GM18868 (cell line): ENCODE measurements around the gene RBM3.

Experiments
- ATAC-seq: cut with Tn5 transposase; IDR thresholded peaks from one replicate; pipeline ENCODE4 v1.9.1; 2021; ENCODE audit warnings: mild to moderate bottlenecking, moderate library complexity; ENCODE audit not compliant: unreplicated experiment

RBM3 gene

DNA sequence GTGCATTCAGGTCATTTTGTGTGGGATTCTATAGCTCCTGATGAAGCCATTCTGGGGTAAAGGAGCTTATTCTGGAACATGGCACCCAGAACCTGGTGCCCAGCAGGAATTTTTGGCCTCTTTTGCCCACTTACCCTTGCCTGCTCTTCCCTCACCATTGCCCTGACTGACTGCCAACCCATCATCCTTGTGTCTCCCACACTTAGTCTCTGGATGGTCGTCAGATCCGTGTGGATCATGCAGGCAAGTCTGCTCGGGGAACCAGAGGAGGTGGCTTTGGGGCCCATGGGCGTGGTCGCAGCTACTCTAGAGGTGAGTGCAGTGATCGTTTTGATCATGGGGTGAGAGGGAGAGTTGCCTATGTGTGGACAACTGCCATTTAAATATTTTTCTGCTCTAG is 1.8 kb downstream of the RBM3 start:
- ATAC-seq: no peak

DNA sequence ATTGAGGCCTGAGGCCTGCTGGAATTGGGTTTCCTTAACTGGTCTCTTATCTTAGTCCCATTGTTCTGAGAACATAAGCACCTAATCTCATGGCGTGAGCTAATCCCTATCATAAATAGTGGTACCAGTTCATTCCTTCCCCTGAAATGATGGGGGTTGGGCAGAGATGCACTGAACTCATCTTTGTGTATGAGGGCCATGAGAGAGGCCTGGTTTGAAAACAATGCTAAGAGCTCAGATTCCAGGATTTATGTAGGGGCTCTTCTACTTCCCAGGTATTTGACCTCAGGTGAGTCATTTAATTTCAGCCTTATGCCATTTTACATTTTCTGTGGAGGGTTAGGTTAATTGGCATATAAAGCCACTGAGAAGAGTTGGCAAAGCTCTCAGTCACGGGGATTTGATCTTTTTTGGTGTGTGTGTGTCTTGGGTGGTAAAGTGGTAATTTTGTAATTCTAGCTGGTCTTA is 4.4 kb downstream of the RBM3 start:
- ATAC-seq: no peak

DNA sequence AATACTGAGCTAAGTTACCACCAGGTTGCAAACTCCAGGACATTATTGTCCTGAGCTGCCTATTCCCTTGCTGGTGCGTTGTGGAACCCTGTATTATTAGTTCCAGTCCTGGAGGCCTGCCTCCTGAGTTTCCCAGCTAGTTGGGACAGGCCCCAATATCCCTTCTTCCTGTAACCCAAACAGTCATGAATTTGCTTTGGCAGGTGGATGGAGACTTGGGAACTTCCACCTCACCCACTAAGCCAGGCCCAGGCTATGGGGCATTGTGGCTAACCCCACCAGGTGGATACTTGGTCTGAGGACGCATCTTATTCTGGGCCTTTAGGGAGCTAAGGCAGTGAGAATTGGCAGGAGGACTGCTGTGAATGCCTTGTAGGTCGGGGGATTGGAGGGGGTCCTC is 5.0 kb downstream of the RBM3 start:
- no peak for ATAC-seq

DNA sequence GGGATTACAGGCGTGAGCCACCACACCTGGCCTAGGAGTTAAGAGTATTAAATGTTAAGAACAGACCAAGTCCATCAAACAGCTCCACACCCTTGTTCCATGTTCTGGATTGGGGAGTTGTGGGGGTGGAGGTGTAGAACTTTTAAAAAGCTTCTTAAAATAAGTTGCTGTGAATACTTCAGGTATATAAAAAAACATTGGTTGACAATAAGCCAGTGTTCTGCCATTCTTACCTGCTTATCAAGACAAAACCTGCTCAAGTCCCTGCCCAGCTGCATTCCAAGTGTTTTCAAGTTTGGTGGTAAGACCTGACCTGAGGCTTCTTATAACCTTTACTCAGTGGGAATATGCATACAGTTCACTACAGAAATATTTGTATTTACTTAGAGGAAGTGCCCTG is 6.4 kb downstream of the RBM3 start:
- ATAC-seq: no peak

DNA sequence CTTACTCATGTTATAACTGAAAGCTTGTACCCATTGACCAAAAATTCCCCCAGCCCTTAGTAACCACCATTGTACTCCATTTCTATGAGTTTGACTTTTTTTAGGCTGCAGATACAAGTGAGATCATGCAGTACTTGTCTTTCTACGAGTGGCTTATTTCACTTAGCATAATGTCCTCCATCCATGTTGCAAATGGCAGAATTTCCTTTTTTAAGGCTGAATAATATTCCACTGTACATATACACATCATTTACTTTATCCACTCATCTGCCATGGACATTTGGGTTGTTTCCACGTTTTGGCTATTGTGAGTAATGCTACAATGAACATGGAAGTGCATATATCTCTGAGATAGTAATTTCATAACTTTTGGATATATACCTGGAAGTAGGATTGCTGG is 10.4 kb downstream of the RBM3 start:
- ATAC-seq: no peak

DNA sequence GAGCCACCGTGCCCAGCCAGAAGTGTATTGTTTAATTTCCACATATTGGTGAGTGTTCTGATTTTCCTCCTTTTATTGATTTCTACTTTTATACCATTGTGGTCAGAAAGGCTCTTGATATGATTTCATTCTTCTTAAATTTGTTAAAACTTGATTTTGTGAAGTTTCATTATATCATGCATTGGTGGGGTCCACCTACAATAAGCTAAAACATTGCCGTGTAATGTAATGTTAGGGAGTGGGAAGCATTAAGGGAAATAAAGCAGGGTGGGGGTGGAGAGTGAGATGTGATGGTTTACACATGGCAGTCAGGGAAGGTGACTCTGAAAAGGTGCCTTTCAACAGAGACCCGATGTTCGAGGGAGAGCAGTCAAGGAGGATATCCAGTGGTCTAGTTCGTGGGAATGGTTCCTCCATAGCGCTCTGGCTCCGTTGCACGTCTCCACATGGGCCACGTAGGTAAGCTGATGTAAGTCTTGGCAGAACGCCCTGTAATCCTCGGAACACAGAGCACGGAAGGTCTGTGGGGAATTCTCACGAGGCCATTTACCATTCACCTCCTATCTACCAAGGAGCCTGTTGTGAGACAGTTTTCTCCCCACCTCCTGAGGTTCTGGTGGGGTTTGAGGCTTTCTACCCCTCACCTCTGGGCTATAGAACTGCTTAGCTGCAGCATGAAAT is 15.3 kb downstream of the RBM3 start:
- ATAC-seq: no peak

DNA sequence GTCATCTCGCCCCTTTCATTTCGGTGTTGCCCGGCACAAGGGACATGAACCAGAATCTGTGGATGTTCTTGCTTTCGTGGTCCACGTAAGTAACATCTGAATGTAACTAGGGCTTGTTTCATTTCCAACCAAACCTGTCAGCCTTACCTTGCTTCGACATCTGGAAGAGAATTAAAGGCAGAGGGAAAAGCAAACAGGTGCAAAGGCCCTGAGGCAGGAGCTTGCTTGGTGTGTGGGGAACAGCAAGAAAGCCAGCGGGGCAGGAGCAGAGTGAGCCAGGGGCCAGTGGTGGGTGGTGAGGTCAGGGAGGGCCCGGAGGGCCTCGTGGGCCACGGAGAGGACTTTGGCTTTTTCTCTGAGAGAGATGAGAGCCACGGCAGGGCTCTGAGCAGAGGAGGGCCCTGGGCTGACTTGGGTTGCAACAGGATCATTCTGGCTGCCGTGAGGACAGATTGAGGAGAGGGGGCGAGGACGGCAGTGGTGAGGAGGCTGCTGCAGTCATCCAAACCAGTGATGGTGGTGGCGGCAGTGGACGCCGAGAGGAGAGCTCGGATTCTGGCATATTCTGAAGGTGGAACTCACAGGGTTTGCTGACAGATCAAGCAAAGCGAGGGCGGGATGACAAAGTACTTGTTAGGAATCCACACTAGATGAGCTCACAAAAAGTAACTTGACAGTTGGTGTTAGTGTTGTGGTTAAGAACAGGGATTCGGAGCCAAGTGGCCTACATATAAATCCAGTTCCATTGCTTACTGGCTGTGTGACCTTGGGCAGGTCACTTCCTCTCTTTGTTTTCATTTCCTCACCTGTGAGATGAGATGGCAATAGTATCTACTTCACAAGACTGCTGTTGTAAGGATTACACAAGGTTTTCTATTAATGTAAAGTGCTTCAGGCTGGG is 16.2 kb downstream of the RBM3 start:
- ATAC-seq: no peak

DNA sequence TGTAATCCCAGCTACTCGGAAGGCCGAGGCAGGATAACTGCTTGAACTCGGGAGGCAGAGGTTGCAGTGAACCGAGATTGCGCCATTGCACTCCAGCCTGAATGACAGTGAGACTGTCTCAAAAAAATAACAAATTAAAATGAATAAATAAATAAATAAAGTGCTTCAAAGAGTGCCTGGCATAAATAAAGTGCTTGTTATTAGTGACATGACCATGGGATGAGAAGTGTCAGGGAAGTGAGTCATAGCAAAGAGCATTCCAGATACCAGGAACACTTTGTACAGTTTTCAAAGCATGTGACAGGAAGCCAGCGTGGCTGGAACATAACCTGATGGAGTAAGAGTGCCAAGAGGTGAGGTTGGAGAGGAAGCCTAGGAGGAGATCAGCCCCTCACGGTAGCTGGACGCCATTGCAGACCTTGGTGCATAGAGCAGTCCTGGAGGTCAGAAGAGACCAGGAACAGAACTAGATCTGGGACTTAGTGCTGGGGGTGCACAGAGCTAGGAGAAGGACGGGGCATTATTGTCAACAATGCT is 17.0 kb downstream of the RBM3 start:
- ATAC-seq: no peak

DNA sequence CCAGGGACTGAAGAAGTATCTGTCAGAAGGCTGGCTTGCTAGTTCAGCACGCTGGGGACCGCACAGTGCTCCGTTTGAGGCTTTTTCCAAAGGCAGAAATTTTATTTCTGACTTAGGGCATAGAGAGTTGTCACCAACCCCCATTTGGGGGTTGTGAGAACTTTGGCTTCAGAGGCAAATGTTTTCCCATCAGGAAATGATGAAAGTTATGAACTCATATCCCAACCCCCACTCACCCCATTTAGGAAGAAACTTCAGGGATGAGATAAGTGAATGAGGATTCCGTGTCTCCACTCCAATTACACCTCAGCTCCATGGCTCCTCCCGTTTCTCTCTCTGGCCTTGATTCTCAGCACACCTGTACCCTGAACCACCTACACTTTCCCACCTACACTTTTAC is 18.7 kb downstream of the RBM3 start:
- no peak for ATAC-seq

DNA sequence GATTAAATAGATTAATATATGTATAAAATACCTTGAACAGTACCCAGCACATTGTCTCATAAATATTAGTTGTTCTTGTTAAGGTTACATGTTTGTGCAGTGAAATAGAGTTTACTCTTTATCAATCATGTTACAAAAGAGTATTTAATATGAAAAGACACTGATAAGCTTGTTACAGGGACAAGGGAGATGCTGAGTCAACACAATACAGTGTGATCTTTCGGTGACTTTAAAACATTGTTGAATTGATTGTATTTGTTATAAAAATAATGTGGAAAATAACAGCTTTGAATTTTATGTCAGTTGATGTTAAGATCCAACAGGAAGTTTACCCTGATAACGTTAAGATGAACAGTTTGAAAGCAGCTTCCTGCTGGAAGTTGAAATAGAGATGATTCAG is 21.6 kb downstream of the RBM3 start:
- ATAC-seq: no peak

DNA sequence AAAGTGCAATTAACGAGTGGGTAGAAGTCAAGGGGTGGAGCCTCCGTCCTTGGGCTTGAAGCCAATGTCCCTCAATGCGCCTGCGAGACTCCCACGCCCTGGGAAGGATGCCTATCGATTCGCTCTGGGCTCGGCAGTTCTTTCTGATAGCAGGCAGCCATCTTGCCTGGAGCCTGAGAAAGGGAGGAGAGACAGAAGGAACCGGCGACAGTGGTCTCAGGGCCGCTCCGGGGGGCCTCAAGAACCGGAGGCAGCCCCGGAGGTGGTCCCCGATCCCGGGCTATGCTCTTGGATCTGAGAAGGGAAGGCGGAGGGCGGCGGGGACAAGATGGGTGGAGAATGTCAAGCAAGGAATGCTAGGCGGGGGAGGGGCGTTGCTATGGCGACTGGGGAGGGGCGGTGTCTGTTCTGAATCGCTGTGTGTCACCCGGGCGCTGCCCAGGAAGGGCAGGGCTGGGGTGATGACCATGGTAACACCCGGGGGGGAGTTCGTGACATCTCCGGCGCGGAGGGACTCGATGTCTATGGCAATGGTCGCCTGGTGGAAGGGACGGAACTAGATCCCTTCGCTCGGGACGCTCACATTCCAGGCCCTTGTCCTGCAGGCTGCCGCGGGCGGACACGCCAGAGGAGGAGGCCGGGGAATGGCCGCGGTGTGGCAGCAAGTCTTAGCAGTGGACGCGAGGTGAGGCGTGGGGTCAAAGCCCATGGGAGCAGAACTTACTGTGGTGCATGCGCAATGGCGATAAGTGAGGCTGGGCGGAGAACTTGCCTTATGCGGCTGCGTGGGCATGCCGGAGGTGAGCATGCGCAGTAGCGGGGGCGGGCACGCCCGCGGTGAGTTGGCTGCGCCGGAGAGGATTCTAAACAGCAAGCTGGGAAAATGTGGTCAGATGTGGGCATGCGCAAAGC is 23.3 kb downstream of the RBM3 start, which contains the start of gene WDR13:
WDR13 (plus strand) TSS at position 140 of the 912 bp plus-strand sequence; CDS start at position 645, 505 bp downstream.
- ATAC-seq: peak; percentile 77

DNA sequence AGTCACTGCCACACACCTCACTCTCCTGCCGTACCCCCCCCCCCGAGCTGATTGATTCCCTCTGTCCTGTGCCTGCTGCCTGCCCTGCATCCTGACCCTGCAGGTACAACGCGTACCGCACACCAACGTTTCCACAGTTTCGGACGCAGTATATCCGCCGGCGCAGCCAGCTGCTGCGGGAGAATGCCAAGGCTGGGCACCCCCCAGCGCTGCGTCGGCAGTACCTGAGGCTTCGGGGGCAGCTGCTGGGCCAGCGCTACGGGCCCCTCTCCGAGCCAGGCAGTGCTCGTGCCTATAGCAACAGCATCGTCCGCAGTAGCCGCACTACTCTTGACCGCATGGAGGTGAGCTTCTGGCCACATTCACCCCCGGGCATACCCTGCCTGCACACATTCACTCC is 24.3 kb downstream of the RBM3 start:
- no peak for ATAC-seq

DNA sequence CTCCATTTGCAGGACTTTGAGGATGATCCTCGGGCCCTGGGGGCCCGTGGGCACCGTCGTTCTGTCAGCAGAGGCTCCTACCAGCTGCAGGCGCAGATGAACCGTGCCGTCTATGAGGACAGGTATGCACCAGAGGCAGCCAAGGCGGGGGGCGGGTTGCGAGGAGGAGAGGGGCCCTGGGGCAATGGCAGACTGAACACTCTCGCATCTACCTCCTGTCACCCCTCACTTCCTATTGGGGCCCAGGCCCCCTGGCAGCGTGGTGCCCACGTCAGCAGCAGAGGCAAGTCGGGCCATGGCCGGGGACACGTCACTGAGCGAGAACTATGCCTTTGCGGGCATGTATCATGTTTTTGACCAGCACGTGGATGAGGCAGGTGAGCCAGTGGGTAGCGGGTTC is 25.1 kb downstream of the RBM3 start:
- ATAC-seq: no peak

DNA sequence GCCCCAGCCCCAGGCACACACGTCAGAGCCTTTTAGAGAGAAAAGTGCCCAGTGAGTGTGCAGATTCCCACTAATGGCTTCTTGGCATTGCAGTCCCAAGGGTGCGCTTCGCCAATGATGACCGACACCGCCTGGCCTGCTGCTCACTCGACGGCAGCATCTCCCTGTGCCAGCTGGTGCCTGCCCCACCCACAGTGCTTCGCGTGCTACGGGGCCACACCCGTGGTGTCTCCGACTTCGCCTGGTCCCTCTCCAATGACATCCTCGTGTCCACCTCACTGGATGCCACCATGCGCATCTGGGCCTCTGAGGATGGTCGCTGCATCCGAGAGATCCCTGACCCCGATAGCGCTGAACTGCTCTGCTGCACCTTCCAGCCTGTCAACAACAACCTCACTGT is 25.9 kb downstream of the RBM3 start:
- ATAC-seq: no peak

DNA sequence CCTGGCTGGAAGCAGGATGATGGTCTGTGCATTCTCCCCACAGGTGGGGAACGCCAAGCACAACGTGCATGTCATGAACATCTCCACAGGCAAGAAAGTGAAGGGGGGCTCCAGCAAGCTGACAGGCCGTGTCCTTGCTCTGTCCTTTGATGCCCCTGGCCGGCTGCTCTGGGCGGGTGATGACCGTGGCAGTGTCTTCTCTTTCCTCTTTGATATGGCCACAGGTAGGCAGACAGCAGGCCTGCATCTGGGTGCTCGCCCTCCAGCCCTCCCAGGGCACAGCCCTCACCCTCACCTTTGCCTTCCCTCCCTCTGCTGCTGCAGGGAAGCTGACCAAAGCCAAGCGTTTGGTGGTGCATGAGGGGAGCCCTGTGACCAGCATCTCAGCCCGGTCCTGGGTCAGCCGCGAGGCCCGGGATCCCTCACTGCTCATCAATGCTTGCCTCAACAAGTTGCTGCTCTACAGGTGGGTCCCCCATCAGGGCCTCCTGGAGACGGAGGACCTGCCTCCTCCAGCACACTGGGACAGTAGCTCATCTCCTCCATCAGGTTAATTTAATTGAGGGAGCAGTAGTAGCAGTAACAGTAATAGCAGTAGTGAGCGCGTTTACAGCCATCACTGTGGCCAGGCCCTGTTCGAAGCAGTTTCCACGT is 27.6 kb downstream of the RBM3 start:
- ATAC-seq: no peak

DNA sequence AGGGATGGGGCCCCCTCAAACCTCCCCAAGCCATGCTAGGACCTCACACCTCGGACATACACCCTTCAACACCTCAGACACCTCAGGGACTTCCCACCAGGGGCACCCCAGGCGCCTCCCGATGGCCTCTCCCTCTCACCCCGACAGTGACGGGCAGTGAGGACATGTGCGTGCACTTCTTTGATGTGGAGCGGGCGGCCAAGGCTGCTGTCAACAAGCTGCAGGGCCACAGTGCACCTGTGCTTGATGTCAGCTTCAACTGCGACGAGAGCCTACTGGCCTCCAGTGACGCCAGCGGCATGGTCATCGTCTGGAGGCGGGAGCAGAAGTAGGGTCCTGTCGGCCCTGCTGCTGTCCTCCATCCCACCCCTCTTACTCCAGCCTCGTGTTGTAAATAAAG is 30.4 kb downstream of the RBM3 start:
- no peak for ATAC-seq

DNA sequence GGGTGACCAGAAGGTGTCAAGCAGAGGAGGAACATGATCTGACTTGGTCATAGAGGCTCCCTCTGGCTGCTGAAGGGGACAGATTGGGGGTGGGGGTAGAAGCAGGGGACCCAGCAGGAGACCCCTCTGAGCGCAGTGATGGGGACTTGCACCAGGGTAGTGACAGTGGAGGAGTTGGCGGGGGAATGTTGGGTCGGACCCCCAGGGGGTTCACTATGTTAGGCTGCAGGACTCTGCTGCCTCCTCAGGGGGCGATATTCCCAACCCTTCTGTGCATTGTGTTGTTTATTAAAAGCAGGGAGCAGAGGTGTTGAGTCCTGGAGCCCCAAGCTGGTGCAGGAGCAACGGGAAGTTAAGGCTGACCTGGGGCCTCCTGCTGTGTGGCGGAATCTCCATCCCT is 31.8 kb downstream of the RBM3 start:
- no peak for ATAC-seq

DNA sequence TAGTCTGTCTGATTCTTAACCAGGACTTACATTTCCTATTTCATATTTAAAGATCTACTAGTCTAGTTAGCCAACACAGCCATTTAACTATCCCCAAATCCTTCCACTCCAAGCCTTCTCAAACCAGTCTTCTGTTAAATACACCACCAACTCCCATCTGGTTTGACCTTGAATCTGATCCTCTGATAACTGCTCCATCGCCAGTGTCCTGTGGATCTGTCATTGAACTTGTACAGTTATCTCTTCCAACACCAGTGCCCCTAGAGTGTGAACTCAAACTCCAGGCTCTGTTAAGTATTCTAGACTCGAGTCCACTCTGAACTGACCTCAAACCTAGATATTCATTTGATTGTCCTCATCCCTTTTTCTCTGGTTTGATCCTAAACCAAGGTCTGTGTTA is 37.4 kb downstream of the RBM3 start:
- no peak for ATAC-seq

DNA sequence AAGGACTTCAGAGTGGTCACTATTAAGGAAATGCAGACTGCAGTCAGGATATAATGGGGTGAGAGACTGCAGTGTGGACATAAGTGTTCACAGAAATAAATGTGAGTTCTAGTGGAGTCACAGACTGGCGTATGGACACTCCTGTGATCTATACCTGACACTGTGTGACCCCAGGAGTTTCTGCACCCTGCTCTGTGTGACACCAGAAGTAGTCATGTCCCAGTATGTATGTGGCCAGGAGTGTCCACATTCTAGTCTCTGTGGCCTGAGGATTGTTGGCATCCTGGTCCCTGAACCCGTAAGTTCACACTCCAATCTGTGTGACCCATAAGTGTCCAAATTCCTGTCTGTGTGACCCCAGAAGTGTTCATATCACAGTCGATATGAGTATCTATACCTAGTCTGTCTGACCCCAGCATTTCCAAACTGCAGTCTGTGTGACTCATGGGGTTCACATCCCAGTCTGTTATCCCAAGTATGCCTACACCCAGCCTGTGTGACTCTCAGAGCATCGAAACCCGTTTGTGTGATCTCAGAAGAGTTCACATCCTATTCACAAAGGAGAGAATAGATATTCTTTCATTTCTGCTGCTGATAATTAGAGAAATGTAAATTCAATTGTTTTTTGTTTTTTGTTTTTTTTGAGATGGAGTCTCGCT is 39.3 kb downstream of the RBM3 start:
- ATAC-seq: no peak

DNA sequence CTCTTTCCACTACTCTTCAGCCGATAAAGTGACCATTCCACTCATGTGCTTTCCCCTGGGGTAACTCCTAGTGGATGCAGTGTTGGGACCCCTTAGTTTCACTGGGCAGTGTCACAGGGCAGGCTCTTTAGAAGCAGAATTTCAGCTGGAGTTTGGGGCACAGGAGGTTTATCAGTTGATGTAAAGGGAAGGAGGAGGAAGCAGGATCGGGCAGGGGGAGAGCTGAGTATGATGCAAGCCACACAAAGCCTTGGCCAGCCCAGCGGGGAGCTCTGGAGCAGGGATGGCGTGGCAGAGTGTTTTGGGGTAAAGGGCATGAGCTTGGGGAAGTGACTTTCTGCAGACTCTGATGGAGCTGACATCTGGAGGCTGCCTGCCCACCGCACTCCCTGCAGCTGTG is 42.3 kb downstream of the RBM3 start:
- no peak for ATAC-seq
